ENCODE data around the gene HACD3.
A peak's percentile ranks its signal among the peaks of the same experiment; 100 is the strongest.

DNA sequence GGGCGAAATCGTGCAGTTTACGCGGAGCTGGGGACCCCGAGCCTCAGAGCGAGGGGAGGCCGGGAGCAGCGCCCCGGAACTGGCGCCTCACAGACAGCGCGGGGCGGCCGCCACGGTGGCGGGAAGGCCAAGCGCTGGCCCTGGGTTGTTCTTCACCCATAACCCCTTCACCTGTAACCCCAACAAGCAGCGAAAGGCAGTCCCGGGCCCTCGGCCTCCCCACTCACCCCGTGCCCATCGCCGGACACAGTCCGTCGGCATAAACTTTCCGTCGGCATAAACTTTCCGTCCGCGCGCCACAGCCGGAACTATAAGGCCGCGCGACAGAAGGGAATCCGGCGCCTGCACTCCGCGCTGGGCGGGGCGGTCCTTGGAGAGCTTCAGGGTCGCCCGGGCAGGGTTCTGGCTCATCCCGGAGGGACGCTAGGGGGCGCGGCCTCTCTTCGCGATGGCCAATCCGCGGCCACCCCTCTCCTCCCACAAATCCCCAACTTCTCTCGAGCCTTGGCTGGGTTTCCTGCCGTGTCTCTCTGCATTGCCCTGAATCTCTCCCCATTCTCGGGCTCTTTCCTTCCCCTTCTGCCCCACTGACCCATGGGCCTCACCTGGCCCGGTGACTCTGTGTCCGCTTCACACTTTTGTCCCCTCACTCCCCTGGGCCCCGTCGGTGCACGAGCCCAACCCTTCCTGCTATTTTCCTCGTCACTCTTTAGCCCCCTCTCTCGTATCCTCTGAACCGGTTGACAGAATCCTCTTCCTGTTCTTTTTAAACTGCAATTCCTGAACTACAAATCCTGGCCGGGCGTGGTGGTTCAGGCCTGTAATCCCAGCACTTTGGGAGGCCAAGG is 80.8 kb downstream of the HACD3 start, which contains the start of gene INTS14:
- peak; percentile 46 to 75 (median 54) for TF ChIP-seq CTCF (optimal IDR thresholded peaks at IDR 0.05 in 1 of 3, IDR thresholded peaks at IDR 0.05 in 1 of 3, conservative IDR thresholded peaks at IDR 0.05 in 1 of 3; ENCODE audit: extremely low read depth in 1 of 3, insufficient read depth in 2 of 3, low read length in 3 of 3)
- no peak for TF ChIP-seq EZH2 (IDR thresholded peaks at IDR 0.05; ENCODE audit: low read length)

Data from keratinocyte (primary cell).